Fibroblast of lung (primary cell): ENCODE results near the gene PLD1. TPM values are rescaled to one million over a fixed set of nuclear protein-coding genes. Genes with fewer than 3 reads are reported as not detected.

ENCODE experiments used
- DNase-seq, 2 donors: peaks; one replicate each; pipeline versions ENCODE4 v3.0.0 to v3.0.0-alpha.2; 2010; ENCODE audit warnings: low read depth in 2 of 2
- H2AFZ ChIP-seq: 2 replicates; pipeline ENCODE4 v1.5.1; 2012; ENCODE audit warnings: low read length, control low read depth, inconsistent platforms
- H3K27ac ChIP-seq: 2 replicates; pipeline ENCODE4 v1.5.1; 2011; ENCODE audit warnings: low read length, control low read depth; ENCODE audit not compliant: insufficient read depth
- H3K27me3 ChIP-seq: 2 replicates; pipeline ENCODE4 v1.5.1; 2011; ENCODE audit warnings: mild to moderate bottlenecking, low read length; ENCODE audit not compliant: control insufficient read depth, insufficient read depth
- H3K36me3 ChIP-seq: 2 replicates; pipeline ENCODE4 v1.5.1; 2011; ENCODE audit warnings: low read length; ENCODE audit not compliant: control insufficient read depth, insufficient read depth
- H3K4me1 ChIP-seq: 2 replicates; pipeline ENCODE4 v1.5.1; 2011; ENCODE audit warnings: low read length; ENCODE audit not compliant: control insufficient read depth, insufficient read depth; ENCODE audit errors: extremely low read depth
- H3K4me2 ChIP-seq: 2 replicates; pipeline ENCODE4 v1.5.1; 2011; ENCODE audit warnings: low read length, control low read depth; ENCODE audit not compliant: insufficient read depth; ENCODE audit errors: extremely low read depth
- H3K4me3 ChIP-seq, 4 experiments: fragments of 200-600 bp in 1 of 4; sonication (generic) in 1 of 4; replicated peaks in 1 of 4; 2 replicates each; pipeline ENCODE4 v1.5.1; 2011 to 2016; ENCODE audit warnings: low read length in 4 of 4, low read depth in 3 of 4, mild to moderate bottlenecking in 3 of 4, control low read depth in 2 of 4, inconsistent platforms in 1 of 4, mixed read lengths in 1 of 4; ENCODE audit not compliant: insufficient read depth in 1 of 4; ENCODE audit errors: control extremely low read depth in 1 of 4
- H3K79me2 ChIP-seq: 2 replicates; pipeline ENCODE4 v1.5.1; 2012; ENCODE audit warnings: mild to moderate bottlenecking, low read length, inconsistent platforms; ENCODE audit not compliant: control insufficient read depth, insufficient read depth
- H3K9ac ChIP-seq: 2 replicates; pipeline ENCODE4 v1.5.1; 2011; ENCODE audit warnings: mild to moderate bottlenecking, low read length, control low read depth; ENCODE audit not compliant: insufficient read depth
- H3K9me3 ChIP-seq: 2 replicates; pipeline ENCODE4 v1.5.1; 2012; ENCODE audit warnings: low read depth, low read length; ENCODE audit not compliant: control insufficient read depth, insufficient read depth
- H4K20me1 ChIP-seq: 2 replicates; pipeline ENCODE4 v1.5.1; 2011; ENCODE audit warnings: low read length; ENCODE audit not compliant: control insufficient read depth, insufficient read depth; ENCODE audit errors: extremely low read depth
- EZH2 ChIP-seq: IDR thresholded peaks from 2 replicates; pipeline ENCODE4 v1.5.1; 2012; ENCODE audit warnings: low read length, control low read depth, mild to moderate bottlenecking; ENCODE audit errors: missing control alignments
- polyA plus RNA-seq, 2 donors: library from polyadenylated mRNA; depleted of rRNA in 1 of 2; stranded (reverse) in 1 of 2; unstranded in 1 of 2; fragments of >200 nt; gene quantifications; 2 replicates each; pipeline ENCODE4 v1.2.1, GENCODE V29; 2011 to 2012; ENCODE audit warnings: missing spikeins in 1 of 2
- total RNA-seq: library from RNA; depleted of rRNA; stranded (reverse); fragments of >200 nt; gene quantifications from 2 replicates; pipeline ENCODE4 v1.2.1, GENCODE V29; 2014
- TF ChIP-seq, protein P1 (sequence below), 2 donors: IDR thresholded peaks in 1 of 2; conservative IDR thresholded peaks in 1 of 2; 1 replicate in 1 of 2; 2 replicates in 1 of 2; pipeline ENCODE4 v1.5.1; 2011 to 2012; ENCODE audit warnings: low read length in 2 of 2, control low read depth in 1 of 2, inconsistent platforms in 1 of 2, low read depth in 1 of 2, mild to moderate bottlenecking in 1 of 2

Gene PLD1
- total and polyA plus RNA-seq, 2 donors (not counting 1 experiment from before 2014, with no cell fraction given): 10.8 to 18.8 TPM

DNA sequence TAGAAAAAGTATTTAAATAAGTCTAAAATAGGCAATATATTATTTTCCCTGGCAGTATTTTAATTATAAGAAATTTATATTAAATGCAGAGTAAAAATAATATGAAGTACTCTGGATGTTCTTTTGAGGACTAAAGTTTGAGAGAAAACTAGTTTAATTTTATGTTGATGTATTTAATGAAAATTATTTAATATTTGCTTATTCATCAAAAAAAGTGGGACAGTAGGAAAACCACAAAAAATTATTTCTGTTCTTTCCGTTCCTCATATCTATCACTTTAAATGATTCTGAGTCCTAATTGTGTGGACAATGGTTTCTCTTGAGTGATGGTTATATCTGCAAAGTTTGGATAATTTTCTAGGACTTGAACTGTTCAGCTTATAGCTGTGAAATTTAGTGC lies 202.8 kb downstream of the PLD1 start:
- Histone ChIP-seq H4K20me1 (no peaks in the 10 kb centered on the region), H3K79me2 (no peaks in the 10 kb centered on the region), H3K36me3 (no peaks in the 10 kb centered on the region), H2AFZ (no peak overlapping the region), H3K9ac (no peak overlapping the region), H3K4me3 (no peak overlapping the region), H3K4me2 (no peak overlapping the region), H3K27me3 (no peaks in the 10 kb centered on the region), H3K9me3 (no peaks in the 10 kb centered on the region), H3K4me1 (no peaks in the 10 kb centered on the region), H3K27ac (no peak overlapping the region)
- TF ChIP-seq EZH2: no peak
- TF ChIP-seq, protein P1, sequence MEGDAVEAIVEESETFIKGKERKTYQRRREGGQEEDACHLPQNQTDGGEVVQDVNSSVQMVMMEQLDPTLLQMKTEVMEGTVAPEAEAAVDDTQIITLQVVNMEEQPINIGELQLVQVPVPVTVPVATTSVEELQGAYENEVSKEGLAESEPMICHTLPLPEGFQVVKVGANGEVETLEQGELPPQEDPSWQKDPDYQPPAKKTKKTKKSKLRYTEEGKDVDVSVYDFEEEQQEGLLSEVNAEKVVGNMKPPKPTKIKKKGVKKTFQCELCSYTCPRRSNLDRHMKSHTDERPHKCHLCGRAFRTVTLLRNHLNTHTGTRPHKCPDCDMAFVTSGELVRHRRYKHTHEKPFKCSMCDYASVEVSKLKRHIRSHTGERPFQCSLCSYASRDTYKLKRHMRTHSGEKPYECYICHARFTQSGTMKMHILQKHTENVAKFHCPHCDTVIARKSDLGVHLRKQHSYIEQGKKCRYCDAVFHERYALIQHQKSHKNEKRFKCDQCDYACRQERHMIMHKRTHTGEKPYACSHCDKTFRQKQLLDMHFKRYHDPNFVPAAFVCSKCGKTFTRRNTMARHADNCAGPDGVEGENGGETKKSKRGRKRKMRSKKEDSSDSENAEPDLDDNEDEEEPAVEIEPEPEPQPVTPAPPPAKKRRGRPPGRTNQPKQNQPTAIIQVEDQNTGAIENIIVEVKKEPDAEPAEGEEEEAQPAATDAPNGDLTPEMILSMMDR (conservative IDR thresholded peaks at IDR 0.05 in 1 of 2, IDR thresholded peaks at IDR 0.05 in 1 of 2; ENCODE audit: low read depth in 1 of 2, low read length in 2 of 2): no peak
- DNase-seq: no peak

DNA sequence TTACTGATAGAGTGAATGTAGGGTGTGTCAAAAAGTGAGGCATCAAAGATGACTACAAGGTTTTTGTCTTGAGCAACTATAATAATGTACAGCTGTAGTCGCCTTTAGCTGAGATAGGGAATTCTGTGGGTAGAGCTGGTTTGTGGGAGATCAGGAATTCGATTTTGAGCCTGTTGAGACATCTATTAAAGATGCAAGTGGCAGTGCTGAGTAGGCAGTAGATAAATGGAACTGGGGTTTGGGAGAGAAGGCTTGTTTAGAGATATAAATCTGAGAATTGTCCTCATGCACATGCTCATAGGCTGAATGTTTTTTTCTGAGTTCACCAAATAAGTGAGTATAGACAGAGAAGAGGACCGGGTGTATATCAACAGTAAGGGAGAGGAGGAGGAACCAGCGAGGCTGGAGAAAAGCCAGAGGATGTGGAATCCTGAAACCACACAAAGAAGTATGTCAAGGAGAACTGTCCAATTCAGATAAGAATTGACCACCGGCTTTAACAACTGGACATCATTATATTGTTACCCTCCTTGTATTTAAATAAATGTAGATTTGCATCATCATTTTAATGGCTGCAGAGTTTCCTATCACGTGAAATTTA lies 204.0 kb downstream of the PLD1 start:
- no peaks in the 10 kb centered on the region for H4K20me1 ChIP-seq
- no peaks in the 10 kb centered on the region for H3K9me3 ChIP-seq
- H3K4me2 ChIP-seq: no peak overlapping the region
- peak; percentile 8 to 77 for DNase-seq
- H3K4me1 ChIP-seq: no peaks in the 10 kb centered on the region
- TF ChIP-seq, protein P1 (conservative IDR thresholded peaks at IDR 0.05 in 1 of 2, IDR thresholded peaks at IDR 0.05 in 1 of 2; ENCODE audit: low read depth in 1 of 2, low read length in 2 of 2): no peak
- no peak for TF ChIP-seq EZH2
- no peak overlapping the region for H3K27ac ChIP-seq
- H3K9ac ChIP-seq: no peak overlapping the region
- H2AFZ ChIP-seq: no peak overlapping the region
- no peaks in the 10 kb centered on the region for H3K79me2 ChIP-seq
- no peaks in the 10 kb centered on the region for H3K27me3 ChIP-seq
- H3K4me3 ChIP-seq: no peak overlapping the region
- H3K36me3 ChIP-seq: no peaks in the 10 kb centered on the region

DNA sequence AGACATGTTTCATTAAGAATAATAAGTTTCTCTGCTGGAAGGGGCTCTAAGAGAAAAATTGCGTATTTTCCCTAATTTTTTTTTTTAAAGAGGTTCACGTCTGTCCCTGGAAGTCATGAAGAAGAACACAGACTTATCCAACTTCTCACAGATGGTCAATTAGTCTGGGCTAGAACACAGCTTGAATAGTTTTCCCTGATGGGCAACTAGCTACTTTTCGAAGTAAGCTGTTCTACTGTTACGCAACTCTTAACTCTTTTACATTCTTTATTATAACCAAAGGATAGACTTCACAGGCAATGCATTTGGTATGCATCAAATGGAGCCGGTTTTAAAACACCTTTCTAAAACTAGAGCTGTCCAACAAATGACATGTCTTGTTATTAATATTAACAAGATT lies 205.9 kb downstream of the PLD1 start:
- DNase-seq: no peak
- no peak for TF ChIP-seq EZH2
- TF ChIP-seq, protein P1 (conservative IDR thresholded peaks at IDR 0.05 in 1 of 2, IDR thresholded peaks at IDR 0.05 in 1 of 2; ENCODE audit: low read depth in 1 of 2, low read length in 2 of 2): no peak
- H3K9me3 ChIP-seq: no peaks in the 10 kb centered on the region
- no peaks in the 10 kb centered on the region for H3K4me1 ChIP-seq
- H2AFZ ChIP-seq: no peak overlapping the region
- H3K27ac ChIP-seq: no peak overlapping the region
- no peaks in the 10 kb centered on the region for H3K27me3 ChIP-seq
- no peak overlapping the region for H3K9ac ChIP-seq
- no peak overlapping the region for H3K4me3 ChIP-seq
- no peaks in the 10 kb centered on the region for H3K79me2 ChIP-seq
- H3K4me2 ChIP-seq: no peak overlapping the region
- no peaks in the 10 kb centered on the region for H3K36me3 ChIP-seq
- no peaks in the 10 kb centered on the region for H4K20me1 ChIP-seq
